ENCODE results near the gene KAT8. TPM values are rescaled to one million over a fixed set of nuclear protein-coding genes. Genes with fewer than 3 reads are reported as not detected.

The KAT8 gene
- total and polyA plus RNA-seq, 2 of the 13 experiments (the other 11 are each of a cell fraction or from before 2014, with no cell fraction given), result 79.0 to 84.2 TPM

DNA sequence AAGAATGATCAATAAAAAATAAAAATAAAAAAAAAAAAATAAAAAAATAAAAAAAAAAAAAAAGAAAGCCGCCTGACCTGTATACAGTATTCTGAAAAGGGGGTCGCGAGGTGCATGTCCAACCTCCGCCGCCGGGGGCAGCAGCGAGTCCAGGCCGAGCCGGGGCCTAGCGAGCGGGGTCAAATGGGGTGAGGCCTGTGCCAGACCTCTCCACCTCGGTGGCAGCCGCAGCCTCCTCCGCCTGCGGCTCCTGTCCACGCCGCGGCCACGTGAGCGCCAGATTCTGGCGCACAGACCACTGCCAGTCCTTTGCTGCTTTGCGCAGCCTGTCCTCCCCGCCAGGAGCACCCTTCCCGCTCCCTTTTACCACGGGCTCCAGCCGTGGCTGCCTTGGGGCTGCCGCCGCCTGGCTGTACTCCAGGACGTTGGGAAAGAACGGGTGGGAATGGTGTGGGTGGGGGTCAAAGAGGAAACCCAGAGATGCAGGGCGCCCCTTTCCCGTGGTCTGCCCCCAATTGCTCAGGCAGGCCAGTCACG is 11.7 kb upstream of the KAT8 start (continued):
- TF ChIP-seq, protein P1, sequence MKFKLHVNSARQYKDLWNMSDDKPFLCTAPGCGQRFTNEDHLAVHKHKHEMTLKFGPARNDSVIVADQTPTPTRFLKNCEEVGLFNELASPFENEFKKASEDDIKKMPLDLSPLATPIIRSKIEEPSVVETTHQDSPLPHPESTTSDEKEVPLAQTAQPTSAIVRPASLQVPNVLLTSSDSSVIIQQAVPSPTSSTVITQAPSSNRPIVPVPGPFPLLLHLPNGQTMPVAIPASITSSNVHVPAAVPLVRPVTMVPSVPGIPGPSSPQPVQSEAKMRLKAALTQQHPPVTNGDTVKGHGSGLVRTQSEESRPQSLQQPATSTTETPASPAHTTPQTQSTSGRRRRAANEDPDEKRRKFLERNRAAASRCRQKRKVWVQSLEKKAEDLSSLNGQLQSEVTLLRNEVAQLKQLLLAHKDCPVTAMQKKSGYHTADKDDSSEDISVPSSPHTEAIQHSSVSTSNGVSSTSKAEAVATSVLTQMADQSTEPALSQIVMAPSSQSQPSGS (CRISPR knock-in tag; IDR thresholded peaks at IDR 0.05), result peak; percentile 93
- no peak for TF ChIP-seq PAWR (CRISPR knock-in tag; IDR thresholded peaks at IDR 0.05; ENCODE audit: borderline replicate concordance)
- peak; percentile 98 for TF ChIP-seq ZNF546 (CRISPR knock-in tag; conservative IDR thresholded peaks at IDR 0.05)
- TF ChIP-seq ZSCAN29 (CRISPR knock-in tag; conservative IDR thresholded peaks at IDR 0.05), result peak; percentile 70; the same call in 1 of the 2 replicates
- TF ChIP-seq KLF15 (CRISPR knock-in tag; IDR thresholded peaks at IDR 0.05; ENCODE audit: borderline replicate concordance), result peak; percentile 92
- peak; percentile 81 for TF ChIP-seq PTBP1 (IDR thresholded peaks at IDR 0.05; ENCODE audit: low read depth, low read length, poor library complexity, severe bottlenecking)
- peak; percentile 93 for TF ChIP-seq ARID2 (CRISPR knock-in tag; IDR thresholded peaks at IDR 0.05; ENCODE audit: borderline replicate concordance)
- peak; percentile 39 for TF ChIP-seq U2AF1 (optimal IDR thresholded peaks at IDR 0.05; ENCODE audit: low read depth, low read length)
- peak; percentile 94; the same call in 1 of the 2 replicates for TF ChIP-seq ZNF83 (CRISPR knock-in tag; IDR thresholded peaks at IDR 0.05; ENCODE audit: borderline replicate concordance)
- TF ChIP-seq HOXA7 (CRISPR knock-in tag; IDR thresholded peaks at IDR 0.05), result no peak
- TF ChIP-seq ZNF552 (CRISPR knock-in tag; IDR thresholded peaks at IDR 0.05; ENCODE audit: borderline replicate concordance), result peak; percentile 95
- TF ChIP-seq HNRNPL (IDR thresholded peaks at IDR 0.05; ENCODE audit: low read depth, low read length), result peak; percentile 82
- TF ChIP-seq PRMT3 (CRISPR knock-in tag; IDR thresholded peaks at IDR 0.05; ENCODE audit: borderline replicate concordance, low read depth), result peak; percentile 74; the same call in 1 of the 2 replicates
- TF ChIP-seq, protein P2, sequence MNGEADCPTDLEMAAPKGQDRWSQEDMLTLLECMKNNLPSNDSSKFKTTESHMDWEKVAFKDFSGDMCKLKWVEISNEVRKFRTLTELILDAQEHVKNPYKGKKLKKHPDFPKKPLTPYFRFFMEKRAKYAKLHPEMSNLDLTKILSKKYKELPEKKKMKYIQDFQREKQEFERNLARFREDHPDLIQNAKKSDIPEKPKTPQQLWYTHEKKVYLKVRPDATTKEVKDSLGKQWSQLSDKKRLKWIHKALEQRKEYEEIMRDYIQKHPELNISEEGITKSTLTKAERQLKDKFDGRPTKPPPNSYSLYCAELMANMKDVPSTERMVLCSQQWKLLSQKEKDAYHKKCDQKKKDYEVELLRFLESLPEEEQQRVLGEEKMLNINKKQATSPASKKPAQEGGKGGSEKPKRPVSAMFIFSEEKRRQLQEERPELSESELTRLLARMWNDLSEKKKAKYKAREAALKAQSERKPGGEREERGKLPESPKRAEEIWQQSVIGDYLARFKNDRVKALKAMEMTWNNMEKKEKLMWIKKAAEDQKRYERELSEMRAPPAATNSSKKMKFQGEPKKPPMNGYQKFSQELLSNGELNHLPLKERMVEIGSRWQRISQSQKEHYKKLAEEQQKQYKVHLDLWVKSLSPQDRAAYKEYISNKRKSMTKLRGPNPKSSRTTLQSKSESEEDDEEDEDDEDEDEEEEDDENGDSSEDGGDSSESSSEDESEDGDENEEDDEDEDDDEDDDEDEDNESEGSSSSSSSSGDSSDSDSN (CRISPR knock-in tag; IDR thresholded peaks at IDR 0.05), result peak; percentile 94
- TF ChIP-seq ZNF232 (CRISPR knock-in tag; IDR thresholded peaks at IDR 0.05; ENCODE audit: borderline replicate concordance), result peak; percentile 97
- peak; percentile 93 for TF ChIP-seq KLF12 (CRISPR knock-in tag; IDR thresholded peaks at IDR 0.05; ENCODE audit: borderline replicate concordance)
- TF ChIP-seq, protein P3, sequence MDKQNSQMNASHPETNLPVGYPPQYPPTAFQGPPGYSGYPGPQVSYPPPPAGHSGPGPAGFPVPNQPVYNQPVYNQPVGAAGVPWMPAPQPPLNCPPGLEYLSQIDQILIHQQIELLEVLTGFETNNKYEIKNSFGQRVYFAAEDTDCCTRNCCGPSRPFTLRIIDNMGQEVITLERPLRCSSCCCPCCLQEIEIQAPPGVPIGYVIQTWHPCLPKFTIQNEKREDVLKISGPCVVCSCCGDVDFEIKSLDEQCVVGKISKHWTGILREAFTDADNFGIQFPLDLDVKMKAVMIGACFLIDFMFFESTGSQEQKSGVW (CRISPR knock-in tag; IDR thresholded peaks at IDR 0.05; ENCODE audit: borderline replicate concordance), result peak; percentile 80; the same call in 1 of the 2 replicates
- TF ChIP-seq ELF4 (CRISPR knock-in tag; IDR thresholded peaks at IDR 0.05; ENCODE audit: borderline replicate concordance), result no peak
- TF ChIP-seq, protein P4, sequence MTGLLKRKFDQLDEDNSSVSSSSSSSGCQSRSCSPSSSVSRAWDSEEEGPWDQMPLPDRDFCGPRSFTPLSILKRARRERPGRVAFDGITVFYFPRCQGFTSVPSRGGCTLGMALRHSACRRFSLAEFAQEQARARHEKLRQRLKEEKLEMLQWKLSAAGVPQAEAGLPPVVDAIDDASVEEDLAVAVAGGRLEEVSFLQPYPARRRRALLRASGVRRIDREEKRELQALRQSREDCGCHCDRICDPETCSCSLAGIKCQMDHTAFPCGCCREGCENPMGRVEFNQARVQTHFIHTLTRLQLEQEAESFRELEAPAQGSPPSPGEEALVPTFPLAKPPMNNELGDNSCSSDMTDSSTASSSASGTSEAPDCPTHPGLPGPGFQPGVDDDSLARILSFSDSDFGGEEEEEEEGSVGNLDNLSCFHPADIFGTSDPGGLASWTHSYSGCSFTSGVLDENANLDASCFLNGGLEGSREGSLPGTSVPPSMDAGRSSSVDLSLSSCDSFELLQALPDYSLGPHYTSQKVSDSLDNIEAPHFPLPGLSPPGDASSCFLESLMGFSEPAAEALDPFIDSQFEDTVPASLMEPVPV (CRISPR knock-in tag; IDR thresholded peaks at IDR 0.05), result peak; percentile 98
- no peak for TF ChIP-seq FIP1L1 (IDR thresholded peaks at IDR 0.05; ENCODE audit: borderline replicate concordance, insufficient read depth, low read depth, low read length)
- no peak for TF ChIP-seq NBN (conservative IDR thresholded peaks at IDR 0.05)
- peak; percentile 69; the same call in 1 of the 2 replicates for TF ChIP-seq ZNF703 (CRISPR knock-in tag; IDR thresholded peaks at IDR 0.05; ENCODE audit: borderline replicate concordance)

Data from HepG2 (cell line).